HG02852 (cell line): ENCODE results near the gene LRFN5.
"Not testable (repeated sequence)": the region's sequence is repeated elsewhere in the genome, so short reads cannot be mapped to it uniquely, and the experiment has no call there.

ENCODE experiments used
- ATAC-seq: cut with Tn5 transposase; IDR thresholded peaks from one replicate; pipeline ENCODE4 v1.9.1; 2021; ENCODE audit warnings: mild to moderate bottlenecking, moderate library complexity; ENCODE audit not compliant: unreplicated experiment

The LRFN5 gene

GRCh38 chr14:41606532-41607303 is at the start of gene LRFN5:
TSS of gene LRFN5 (plus strand) at chr14:41606876.
- ATAC-seq = no peak

- ATAC-seq = no peak
Measured at GRCh38 chr14:41558490-41558889, 48.2 kb upstream of the LRFN5 start.

GRCh38 chr14:41566864-41567263 is 39.8 kb upstream of the LRFN5 start:
- ATAC-seq = not testable (repeated sequence)

GRCh38 chr14:41568979-41569378 is 37.7 kb upstream of the LRFN5 start:
- ATAC-seq = no peak

- no peak for ATAC-seq
Measured at GRCh38 chr14:41570415-41571155, 36.1 kb upstream of the LRFN5 start.

- no peak for ATAC-seq
Measured at GRCh38 chr14:41586237-41586636, 20.4 kb upstream of the LRFN5 start.

GRCh38 chr14:41597647-41598046 is 9.0 kb upstream of the LRFN5 start:
- ATAC-seq = no peak

GRCh38 chr14:41599805-41600385 is 6.8 kb upstream of the LRFN5 start:
- ATAC-seq = not testable (repeated sequence)

GRCh38 chr14:41604721-41605531 is 1.8 kb upstream of the LRFN5 start:
- ATAC-seq = no peak

GRCh38 chr14:41605550-41606281 is 960 bp upstream of the LRFN5 start:
- ATAC-seq = no peak

GRCh38 chr14:41606282-41606531 is 469 bp upstream of the LRFN5 start:
- no peak for ATAC-seq

- no peak for ATAC-seq
Measured at GRCh38 chr14:41607304-41607775, 664 bp downstream of the LRFN5 start.

- no peak for ATAC-seq
Measured at GRCh38 chr14:41607966-41608663, 1.4 kb downstream of the LRFN5 start.

GRCh38 chr14:41608681-41609390 is 2.2 kb downstream of the LRFN5 start:
- ATAC-seq = no peak

GRCh38 chr14:41609704-41610183 is 3.1 kb downstream of the LRFN5 start:
- no peak for ATAC-seq

GRCh38 chr14:41615011-41615595 is 8.4 kb downstream of the LRFN5 start:
- no peak for ATAC-seq

GRCh38 chr14:41623736-41624135 is 17.1 kb downstream of the LRFN5 start:
- ATAC-seq = no peak

- ATAC-seq = no peak
Measured at GRCh38 chr14:41629876-41630275, 23.2 kb downstream of the LRFN5 start.

- ATAC-seq = no peak
Measured at GRCh38 chr14:41634286-41634685, 27.6 kb downstream of the LRFN5 start.
